Measurements from ENCODE around the gene TBC1D4.

GRCh38 chr13:75473468-75473867 is 8.5 kb downstream of the TBC1D4 start:
- no peak for TF ChIP-seq POLR2A (IDR thresholded peaks at IDR 0.05)
- no peak for TF ChIP-seq CTCF (IDR thresholded peaks at IDR 0.05)

Measured in esophagus squamous epithelium (tissue), 4 donors.